Mammary epithelial cell (primary cell): Measurements from ENCODE around the gene AKAP10.

ENCODE experiments used
- CTCF ChIP-seq, 2 donors: IDR thresholded peaks in 1 of 2; conservative IDR thresholded peaks in 1 of 2; 2 replicates each; pipeline ENCODE4 v1.5.1; 2011 to 2012; ENCODE audit warnings: inconsistent platforms in 2 of 2, low read length in 2 of 2, mild to moderate bottlenecking in 2 of 2, control low read depth in 1 of 2, low read depth in 1 of 2; ENCODE audit not compliant: insufficient read depth in 1 of 2; ENCODE audit errors: extremely low read depth in 1 of 2
- EZH2 ChIP-seq: IDR thresholded peaks from 2 replicates; pipeline ENCODE4 v1.6.1; 2012; ENCODE audit warnings: low read length, inconsistent platforms, borderline replicate concordance

GRCh38 chr17:19928299-19928698 lies 49.3 kb downstream of the AKAP10 start:
- TF ChIP-seq EZH2 (no peak), CTCF (conservative IDR thresholded peaks at IDR 0.05 in 1 of 2, IDR thresholded peaks at IDR 0.05 in 1 of 2; ENCODE audit: extremely low read depth in 1 of 2, insufficient read depth in 1 of 2, low read depth in 1 of 2, low read length in 2 of 2) (no peak)
